OCI-M2 (cell line): Measurements from ENCODE around the gene TMEM163.
"Not testable (repeated sequence)": the region's sequence is repeated elsewhere in the genome, so short reads cannot be mapped to it uniquely, and the experiment has no call there.

Experiments used
- DNase-seq: peaks from one replicate; lab custom pipeline; 2025; ENCODE audit not compliant: unreplicated experiment; lab: John Stamatoyannopoulos, UW

Gene TMEM163

DNA sequence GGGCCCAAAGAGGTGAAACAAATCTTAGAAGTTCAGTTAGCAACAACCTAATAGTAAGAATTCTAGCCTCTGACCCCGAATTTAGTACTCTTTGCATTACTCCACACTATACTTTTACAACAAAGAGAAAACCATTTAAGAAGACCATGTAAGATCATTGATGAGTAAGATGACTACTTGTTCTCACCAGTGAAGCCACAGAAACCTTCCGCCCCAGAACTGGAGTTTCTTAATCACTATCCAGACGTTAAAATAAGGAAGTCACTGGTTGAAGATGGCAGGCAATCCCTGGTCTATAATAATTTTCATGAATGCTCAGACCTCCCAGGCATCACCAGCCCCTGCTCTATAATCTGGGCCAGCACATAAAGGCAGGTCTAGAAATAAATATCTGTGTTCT lies 95.0 kb downstream of the TMEM163 start:
- DNase-seq = no peak

DNA sequence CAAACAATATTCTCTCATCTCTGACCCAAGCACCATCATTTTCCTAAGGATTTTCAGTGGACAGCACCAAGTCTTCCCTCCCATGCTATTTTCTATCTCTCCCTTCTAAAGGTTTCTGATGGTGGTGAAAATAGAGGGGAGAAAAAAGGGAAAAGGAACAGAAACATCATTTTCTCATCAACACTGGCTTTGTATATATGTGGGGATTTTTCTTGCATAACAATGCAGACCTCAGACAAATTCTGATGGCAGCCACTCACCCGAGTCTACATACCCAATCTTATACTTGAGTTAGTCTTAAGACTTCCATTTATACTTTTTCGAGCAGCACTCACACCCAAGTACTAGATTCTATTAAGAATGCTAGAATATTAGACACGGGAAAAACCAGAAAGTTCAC lies 95.8 kb downstream of the TMEM163 start:
- DNase-seq = no peak

DNA sequence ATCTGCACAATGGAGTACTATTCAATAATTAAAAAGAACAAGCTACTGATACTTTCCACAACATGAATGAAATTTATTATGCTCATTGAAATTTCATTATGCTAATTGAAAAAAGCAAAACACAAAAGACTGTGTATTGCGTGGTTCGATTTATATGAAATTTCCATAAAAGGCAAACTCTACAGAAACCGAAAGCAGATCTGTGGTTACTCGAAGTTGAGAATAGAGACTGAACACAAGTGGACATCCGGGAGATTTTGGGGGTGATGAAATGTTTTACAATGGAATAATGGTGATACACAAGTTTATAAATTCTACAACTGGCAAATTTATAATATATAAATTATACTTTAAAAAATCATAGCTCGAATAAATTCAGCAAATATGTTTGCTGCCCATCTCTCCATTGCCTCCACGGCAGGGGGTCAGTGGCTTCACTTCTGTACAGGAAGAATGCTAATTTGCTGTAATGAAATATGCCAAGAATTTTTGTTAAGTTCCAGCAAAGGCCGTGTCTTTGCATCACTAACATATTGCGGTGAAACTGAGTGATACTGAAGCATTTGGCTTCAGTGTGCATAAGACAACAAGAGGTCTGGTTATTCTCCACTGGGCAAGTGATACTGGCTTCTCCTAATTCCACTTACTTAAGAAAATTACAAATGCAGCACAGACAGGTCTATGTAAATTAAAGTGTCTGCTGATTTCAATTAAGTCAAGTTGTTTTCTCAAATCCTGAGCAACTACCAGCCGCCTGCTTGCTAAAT lies 96.7 kb downstream of the TMEM163 start:
- no peak for DNase-seq

DNA sequence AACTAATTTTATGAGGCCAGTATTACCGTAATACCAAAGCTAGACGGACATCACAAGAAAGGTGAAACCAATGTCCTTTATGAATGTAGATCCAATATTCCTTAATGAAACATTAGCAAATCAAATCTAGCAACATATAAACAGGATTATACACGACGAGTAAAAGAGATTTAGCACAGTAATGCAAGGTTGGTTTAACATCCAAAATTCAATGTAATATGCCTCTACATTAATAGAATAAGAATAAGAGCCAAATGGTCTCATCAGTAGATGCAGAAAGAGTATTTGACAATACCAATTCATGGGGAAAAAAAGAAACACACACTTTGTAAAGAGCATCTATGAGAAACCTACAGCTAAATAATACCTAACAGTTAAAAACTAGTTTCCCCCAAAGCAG lies 99.5 kb downstream of the TMEM163 start:
- no peak for DNase-seq

DNA sequence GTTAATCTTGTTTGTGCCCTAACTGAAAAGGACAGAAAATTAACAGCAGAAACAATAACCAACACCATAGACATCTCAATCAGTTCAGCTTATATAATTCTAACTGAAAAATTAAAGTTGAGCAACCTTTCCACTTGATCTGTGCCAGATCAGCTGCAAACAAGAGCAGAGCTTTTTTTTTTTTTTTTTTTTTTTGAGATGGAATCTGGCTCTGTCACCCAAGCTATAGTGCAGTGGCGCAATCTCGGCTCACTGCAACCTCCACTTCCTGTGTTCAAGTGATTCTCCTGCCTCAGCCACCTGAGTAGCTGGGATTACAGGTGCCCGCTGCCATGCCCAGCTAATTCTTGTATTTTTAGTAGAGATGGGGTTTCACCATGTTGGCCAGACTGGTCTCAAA lies 103.3 kb downstream of the TMEM163 start:
- DNase-seq = not testable (repeated sequence)

DNA sequence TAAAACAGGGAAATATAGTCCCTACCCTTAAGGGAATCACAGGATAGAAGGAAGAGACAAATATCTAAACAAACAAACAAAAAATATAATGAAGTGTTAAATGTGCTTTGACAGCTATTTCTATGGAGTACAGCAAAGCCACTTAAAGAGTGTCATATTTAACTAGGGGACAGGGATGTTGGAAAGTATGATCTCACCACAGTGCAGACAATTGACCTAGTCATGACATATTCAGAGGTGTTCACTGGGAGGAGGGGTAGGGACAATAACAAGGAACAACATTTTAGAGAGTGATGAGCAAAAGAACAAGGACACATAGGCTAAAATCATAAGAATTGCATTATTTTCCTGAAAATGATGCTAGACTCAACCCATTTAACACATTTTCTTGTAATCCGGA lies 107.5 kb downstream of the TMEM163 start:
- no peak for DNase-seq

DNA sequence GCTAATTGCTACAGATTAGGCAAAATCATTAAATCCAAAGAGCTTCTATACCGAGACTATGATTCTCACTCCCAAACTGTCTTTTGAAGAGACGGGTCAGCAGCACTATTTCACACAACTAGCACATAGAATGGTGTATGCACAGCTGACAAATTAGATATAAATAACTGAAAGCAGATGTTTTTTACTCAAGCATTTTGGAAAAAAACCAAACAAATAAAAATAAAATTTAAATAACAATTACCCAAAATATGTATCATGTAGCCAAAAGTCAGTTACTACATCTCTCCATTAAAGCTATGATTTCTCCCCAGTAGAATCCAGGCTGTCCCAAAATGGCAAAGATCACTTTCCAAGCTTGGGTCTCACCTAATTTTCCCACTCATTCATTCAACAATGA lies 107.9 kb downstream of the TMEM163 start:
- no peak for DNase-seq

DNA sequence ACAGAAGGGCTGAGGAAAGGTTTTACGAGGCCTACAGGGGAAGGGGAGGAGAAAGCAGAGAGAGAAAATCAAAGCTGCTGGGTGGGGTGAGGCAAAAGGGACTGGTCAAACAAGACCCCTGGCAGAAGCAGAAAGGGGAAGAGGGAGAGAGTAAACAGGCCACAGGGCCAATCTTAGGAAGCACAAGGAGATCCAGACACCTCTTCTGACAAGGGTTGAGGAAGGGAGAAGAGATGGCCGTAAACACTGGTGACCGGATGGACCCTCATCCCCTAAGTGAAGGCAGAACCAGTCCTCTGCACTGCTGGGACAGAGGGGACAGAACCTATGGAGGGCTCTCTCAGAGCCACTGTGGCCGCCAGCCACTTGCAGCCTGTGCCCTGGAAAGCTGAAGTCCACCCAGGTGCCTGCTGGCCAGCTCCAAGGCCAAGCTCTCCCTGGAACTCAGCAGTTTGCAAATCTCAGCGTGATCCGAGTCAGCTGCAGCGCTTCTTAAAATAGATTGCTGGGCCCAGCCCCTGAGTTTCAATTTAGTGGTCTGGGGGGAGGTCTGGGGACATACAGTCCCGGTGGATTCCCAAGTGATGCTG lies 108.8 kb downstream of the TMEM163 start:
- no peak for DNase-seq

DNA sequence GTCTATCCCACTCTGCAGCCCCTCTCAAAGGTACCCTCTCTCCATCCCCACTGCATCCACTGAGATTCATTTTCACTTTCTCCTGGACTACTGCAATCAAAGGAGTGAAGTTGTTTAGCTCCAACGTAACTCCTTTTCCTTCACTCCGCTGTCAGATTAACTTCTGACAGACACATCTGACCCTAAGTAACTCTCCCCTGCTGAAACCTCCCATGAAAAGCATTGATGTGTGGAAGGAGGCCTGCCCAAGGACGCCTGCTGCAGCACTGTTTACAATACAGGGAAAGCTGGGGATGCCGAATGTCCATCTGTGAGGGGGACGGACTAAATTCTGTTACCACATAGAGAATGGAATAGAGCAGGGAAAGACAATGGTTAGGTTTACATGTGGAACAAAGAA lies 114.8 kb downstream of the TMEM163 start:
- no peak for DNase-seq

DNA sequence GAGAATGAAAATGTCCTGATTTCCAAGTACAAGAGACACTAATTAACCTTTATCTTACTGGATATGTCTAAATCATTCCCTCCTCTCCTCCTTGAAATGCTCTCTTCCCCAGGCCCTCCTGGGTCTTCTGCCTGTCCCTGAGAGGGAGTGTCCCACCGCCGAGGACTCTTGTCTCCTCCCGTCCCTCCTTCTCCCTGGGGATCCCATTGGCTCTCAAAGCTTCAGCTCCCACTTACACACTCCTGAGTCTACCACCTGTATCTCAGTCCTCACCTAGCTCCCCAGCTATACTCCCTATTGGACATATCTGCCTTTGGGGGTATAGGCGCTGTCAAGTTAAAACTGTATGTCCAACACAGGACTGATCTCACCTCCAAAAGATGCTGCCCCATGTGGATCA lies 116.1 kb downstream of the TMEM163 start:
- no peak for DNase-seq

DNA sequence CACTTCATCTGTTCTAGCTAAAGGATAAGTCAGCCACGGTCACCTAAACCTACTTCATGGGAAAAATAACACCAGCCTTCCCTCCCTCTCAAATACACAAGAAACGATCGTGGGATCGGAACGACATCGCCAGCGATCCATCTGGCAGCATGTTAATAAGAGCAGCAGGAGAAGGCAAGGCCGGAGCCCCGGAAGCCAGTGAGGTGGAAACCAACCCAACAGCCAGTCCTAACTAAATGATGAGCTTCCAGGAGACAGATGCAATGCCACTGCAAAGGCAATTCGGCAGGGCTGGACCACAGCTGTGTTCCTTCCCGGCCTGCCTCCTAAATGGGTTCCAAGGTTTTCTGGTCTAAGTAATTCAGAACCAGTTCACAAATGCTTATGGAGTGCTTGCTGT lies 117.5 kb downstream of the TMEM163 start:
- DNase-seq = no peak

DNA sequence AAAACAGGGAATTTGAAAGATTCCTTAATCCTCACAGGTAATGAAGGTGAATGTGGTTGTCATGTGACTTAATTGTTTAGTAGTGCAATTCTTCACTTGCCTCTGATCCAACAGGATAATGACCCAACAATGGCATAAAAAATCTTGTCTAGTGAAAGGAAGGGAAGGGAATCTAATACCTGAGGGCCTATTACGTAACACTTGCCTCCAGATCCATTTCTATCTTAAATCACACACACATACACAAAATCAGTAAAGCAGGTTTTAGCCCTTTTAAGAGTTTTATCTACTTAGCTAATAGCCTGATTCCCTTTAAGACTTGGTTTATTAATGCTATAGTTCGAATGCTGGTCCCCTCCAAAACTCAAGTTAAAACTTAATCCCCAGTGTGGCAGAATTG lies 118.6 kb downstream of the TMEM163 start:
- no peak for DNase-seq

DNA sequence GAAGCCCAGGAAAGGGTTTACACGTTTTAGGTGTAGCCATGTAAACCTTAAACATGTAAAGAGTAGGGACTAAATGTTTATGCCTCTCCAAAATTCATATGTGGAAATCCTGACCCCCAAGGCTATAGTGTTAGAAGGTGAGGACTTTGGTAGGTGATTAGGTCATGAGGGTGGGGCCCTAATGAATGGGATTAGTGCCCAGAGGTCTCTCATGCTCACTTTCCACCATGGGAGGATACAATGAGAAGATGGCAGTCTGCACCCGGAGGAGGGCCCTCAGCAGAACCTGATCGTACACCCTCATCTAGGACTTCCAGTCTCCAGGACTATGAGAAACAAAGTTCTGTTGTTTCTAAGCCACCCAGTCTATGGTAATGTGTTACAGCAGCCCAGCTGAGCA lies 119.6 kb downstream of the TMEM163 start:
- no peak for DNase-seq

DNA sequence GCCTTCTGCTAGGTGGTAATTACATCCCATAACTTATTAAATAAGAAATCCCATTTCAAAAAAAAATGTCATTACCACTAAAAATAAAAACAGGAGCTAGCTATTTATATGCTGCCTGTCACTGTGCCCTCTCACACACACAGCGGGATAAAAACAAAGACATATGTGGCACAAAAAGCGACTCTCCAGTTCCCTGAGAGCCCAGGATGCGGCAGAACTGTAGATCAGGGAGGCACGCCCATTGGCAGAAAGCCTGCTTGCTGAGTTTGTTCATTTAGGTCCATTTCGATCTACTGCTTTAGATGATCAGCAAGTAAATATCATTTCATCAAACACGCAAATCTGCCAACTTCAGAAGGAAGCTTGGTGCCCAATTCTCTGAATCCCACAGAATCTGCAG lies 124.4 kb downstream of the TMEM163 start:
- DNase-seq = no peak

DNA sequence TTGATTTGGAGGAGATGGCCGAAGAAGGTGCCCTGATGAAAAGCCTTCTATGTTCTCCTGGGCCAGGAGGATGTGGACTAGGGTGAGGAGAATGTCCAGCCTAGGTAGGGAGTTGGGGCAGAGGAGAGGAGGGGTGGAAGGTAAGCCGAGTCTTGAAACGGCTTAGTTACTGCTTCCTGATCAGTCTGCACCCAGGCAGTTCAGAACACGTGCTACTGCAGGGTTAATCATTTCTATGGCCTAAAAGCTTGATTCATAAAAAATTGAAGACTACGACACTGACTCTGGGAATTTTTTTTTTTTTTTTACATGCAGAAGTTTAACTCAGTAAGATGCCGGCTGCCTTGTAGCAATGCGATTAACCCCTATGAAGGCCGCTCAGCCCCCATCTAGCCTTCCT lies 125.3 kb downstream of the TMEM163 start:
- DNase-seq = no peak

DNA sequence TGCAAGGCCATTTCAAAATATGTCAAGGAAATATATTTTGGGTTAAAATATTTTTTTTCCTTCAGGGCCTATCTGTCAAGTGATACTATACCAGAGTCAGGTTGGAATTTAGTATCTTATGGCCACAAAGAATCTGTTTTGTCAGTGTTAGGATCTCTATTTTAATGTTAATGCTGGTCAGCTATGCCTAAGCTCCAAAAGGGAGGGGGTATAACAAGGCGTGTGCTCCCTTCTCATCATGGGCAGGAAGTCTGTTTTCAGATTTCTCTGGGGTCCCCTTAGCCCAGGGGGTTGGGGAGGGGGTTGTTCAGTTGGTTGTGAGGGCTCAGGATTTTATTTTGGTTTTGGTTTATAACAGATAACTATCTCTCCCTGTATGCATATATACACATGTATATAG lies 126.4 kb downstream of the TMEM163 start:
- no peak for DNase-seq

DNA sequence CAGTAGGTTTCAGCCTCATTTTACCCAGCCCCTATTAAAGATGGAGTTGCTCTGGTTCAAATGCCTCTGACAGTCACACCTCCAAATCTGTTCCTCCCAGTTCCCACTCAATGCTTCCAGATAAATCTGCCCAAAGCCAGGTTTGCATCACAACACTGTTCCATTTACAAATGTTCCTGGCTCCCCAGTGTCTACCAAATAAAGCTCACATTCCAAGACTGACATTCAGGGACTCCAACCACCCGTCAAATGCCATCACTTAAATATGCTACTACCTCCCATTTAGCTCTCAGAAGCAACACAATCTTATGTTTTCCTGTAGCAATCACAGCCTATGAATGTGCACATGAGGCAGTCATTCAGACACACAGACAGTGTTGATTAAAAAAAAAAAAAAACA lies 127.3 kb downstream of the TMEM163 start:
- no peak for DNase-seq

DNA sequence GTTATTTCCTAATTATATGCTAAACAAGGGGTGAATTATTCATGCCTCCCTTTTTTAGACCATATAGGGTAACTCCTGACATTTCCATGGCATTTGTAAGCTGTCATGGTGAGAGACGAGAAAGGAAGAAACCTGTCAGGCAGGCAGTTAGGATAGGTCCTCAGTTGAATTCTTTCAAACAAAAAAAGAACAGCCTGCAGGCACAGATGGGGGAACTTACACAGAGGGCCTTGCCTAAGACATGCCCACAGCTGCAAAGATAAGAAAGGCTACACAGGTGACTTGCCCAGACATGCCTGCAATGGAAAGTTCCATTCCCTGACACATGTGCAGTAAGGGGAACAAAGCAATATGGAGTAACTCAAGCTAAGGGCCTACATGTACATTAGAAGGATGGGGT lies 128.1 kb downstream of the TMEM163 start:
- no peak for DNase-seq

DNA sequence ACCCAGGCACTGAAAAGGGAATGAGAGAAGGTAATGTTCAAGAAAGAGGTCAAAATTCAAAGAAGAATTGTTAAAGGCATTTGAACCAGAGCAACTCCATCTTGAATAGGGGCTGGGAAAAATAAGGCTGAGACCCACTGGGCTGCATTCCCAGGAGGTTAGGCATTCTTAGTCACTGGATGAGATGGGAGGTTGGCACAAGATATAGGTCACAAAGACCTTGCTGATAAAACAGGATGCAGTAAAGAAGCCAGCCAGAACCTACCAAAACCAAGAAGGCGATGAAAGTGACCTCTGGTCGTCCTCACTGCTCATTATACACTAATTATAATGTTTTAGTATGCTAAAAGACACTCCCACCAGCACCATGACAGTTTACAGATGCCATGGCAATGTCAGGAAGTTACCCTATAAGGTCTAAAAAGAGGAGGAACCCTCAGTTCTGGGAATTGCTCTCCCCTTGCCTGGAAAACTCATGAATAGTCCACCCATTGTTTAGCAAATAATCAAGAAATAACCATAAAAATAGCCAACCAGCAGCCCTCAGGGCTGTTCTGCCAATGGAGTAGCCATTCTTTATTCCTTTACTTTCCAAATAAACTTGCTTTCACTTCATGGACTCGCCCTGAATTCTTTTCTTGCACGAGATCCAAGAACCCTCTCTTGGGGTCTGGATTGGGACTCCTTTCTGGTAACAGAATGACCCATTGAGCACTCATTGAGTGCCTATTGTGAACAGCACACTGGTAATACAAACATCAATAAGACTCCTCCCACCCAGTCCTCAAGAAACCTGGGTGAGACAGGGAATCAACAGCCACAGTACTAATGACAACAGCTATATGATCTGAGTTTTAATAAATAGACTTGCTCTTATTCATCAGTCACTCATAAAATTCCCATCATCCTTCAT lies 129.4 kb downstream of the TMEM163 start:
- DNase-seq = not testable (repeated sequence)

DNA sequence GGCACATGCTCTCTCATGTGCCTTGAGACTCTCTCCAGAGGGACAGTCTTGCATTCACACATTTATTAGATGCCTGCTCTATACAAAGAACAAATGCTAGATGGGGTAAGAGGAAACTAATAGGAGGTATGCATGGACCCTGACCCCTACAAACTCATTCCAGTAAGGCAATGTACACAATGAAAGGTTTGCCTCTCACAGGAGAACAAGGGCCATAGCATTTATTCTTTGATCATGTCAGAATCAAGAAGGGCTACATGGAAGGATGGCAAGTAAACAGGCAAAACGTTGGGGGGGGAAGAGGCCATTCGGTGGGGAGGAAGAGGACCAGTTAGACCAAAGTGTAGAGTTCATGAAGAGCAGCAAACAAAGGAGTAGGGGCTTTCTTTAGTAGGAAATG lies 130.2 kb downstream of the TMEM163 start:
- DNase-seq = no peak

DNA sequence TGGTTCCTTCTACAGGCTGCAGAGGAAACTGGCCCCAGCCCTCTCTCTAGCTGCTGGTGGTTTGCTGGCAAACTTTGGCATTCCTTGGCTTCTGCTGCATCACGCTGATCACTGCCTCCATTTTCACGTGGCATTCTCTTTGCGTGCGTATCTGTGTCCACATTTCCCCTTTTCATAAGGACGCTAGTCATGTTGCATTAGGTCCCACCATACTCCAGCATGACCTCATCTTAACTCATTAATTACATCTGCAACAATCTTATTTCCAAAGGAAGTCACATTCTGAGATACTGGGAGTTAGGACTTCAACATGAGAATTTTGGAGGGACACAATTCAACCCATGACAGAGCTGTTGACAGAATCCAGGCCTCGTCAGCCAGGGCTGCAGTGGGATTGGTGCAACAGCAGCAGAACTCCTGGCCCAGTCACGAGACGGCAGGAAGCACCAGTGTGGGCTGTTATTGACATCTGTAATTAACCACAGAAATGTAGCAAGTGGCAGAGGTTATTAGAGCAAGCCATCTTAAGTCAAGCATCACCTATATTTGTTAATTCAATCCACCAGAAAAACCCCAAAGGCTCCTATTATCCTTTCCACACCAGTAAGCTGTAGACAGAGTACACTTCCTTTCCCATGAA lies 132.4 kb downstream of the TMEM163 start:
- DNase-seq = no peak
